Gastroesophageal sphincter (tissue), 3 donors: ENCODE data around the gene GAS1.

ENCODE experiments used
- CTCF ChIP-seq, 4 experiments: fragments of 200-600 bp in 2 of 4; fragments of 450-650 bp in 2 of 4; sonication (generic) in 1 of 4; IDR thresholded peaks; one replicate each; pipeline ENCODE4 v1.5.1; 2017 to 2019; ENCODE audit warnings: antibody characterized with exemption in 4 of 4, mild to moderate bottlenecking in 2 of 4, moderate library complexity in 2 of 4
- EP300 ChIP-seq: sonication (generic); formaldehyde crosslinking; IDR thresholded peaks from one replicate; pipeline ENCODE4 v1.6.1; 2017; ENCODE audit warnings: antibody characterized with exemption, mild to moderate bottlenecking
- POLR2A ChIP-seq, 2 donors: fragments of 450-650 bp; IDR thresholded peaks; one replicate each; pipeline ENCODE4 v1.6.1; 2017; ENCODE audit warnings: antibody characterized with exemption in 2 of 2, mild to moderate bottlenecking in 2 of 2, moderate library complexity in 1 of 2
- POLR2AphosphoS5 ChIP-seq: sonication (generic); formaldehyde crosslinking; IDR thresholded peaks from one replicate; pipeline ENCODE4 v1.6.1; 2017; ENCODE audit warnings: antibody characterized with exemption

- no peak for TF ChIP-seq POLR2AphosphoS5
- TF ChIP-seq EP300 = no peak
- TF ChIP-seq CTCF (IDR thresholded peaks at IDR 0.05) = no peak
- TF ChIP-seq POLR2A (IDR thresholded peaks at IDR 0.05) = no peak
Measured at GRCh38 chr9:86962692-86963091, 15.4 kb upstream of the GAS1 start.
